ENCODE measurements around the gene IL32. TPM values are rescaled to one million over a fixed set of nuclear protein-coding genes. Genes with fewer than 3 reads are reported as not detected.
A peak's percentile ranks its signal among the peaks of the same experiment; 100 is the strongest.

The IL32 gene
- polyA plus RNA-seq, 3 donors = 0.53 to 8.0 (median 5.6) TPM

DNA sequence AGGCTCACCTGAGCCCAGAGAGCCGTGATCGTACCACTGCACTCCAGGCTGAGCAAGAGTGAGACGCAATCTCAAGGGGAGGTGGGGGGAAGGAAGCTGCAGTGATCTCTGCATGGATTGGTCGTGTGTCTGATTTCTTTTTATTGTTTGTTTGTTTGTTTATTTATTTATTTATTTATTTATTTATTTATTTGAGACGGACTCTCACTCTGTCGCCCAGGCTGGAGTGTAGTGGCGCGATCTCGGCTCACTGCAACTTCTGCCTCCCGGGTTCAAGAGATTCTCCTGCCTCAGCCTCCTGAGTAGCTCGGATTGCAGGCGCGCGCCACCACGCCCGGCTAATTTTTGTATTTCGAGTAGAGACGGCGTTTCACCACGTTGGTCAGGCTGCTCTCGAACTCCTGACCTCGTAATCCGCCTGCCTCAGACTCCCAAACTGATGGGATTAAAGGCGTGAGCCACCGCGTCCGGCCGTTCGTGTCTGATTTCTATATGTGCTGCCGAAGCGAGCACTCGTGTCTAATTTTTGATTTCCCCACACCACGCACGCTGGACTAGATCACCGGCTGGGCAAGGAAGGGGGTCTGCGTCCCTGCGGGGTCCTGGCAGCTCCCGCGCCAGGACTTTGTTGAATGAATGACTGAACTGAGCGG lies 45.7 kb upstream of the IL32 start:
- peaks cover 0 to 24% of the 10 kb centered on the region in 2 donors for H3K27me3 ChIP-seq (ENCODE audit: control insufficient read depth in 2 of 2, insufficient read depth in 2 of 2, low read length in 2 of 2)
- no peaks in the 10 kb centered on the region for H3K79me2 ChIP-seq (ENCODE audit: insufficient read depth, low read length)
- Mint-ChIP-seq H3K4me3 (peak overlapping the region; percentile 88 to 90), H3K27me3 (ENCODE audit: low read depth in 3 of 3) (peaks cover 27 to 33% (median 27%) of the 10 kb centered on the region in 3 donors), H3K27ac (peak overlapping the region in 6 of 7 donors; percentile 58 to 87 (median 72)), H3K36me3 (peaks cover 0 to 3% of the 10 kb centered on the region in 2 donors), H3K4me1 (peaks cover 49% of the 10 kb centered on the region), H3K9me3 (peaks cover 0 to 4% (median 0%) of the 10 kb centered on the region in 7 donors)
- no peak overlapping the region for H3K27ac ChIP-seq (ENCODE audit: low read depth in 1 of 2, low read length in 2 of 2)
- peak overlapping the region; percentile 99 for H3K4me2 ChIP-seq (replicated peaks; ENCODE audit: extremely low read depth, low read length, poor library complexity, severe bottlenecking)
- WGBS (ENCODE audit: insufficient coverage) = 27% methylated on average over 38 of the region's 40 CpGs
- DNase-seq = no peak
- H3K9ac ChIP-seq (ENCODE audit: insufficient read depth, low read length, poor library complexity, severe bottlenecking) = no peak overlapping the region
- H4K20me1 ChIP-seq (ENCODE audit: insufficient read depth, low read length) = peaks cover 39% of the 10 kb centered on the region
- peak overlapping the region in 2 of 3 experiments; percentile 60 to 91 for H3K4me3 ChIP-seq (replicated peaks in 1 of 3; ENCODE audit: low read depth in 2 of 3, low read length in 3 of 3)
- peaks cover 58 to 64% of the 10 kb centered on the region in 2 donors for H3K4me1 ChIP-seq (ENCODE audit: control insufficient read depth in 1 of 2, insufficient read depth in 2 of 2, low read length in 2 of 2)
- intact Hi-C loops (cut with micrococcal nuclease) = loop anchor here (2.0 to 10.0 kb wide), 5 partner anchors 13 to 1253 kb away; partner anchors contain the start of genes ELOB (in 1 of the 2), PAQR4 (in 1 of the 2) and TFAP4 (in 1 of the 2)
- H3K36me3 ChIP-seq (replicated peaks in 1 of 2; ENCODE audit: control insufficient read depth in 1 of 2, insufficient read depth in 2 of 2, low read length in 2 of 2) = no peaks in the 10 kb centered on the region
- no peaks in the 10 kb centered on the region for H3K9me3 ChIP-seq (replicated peaks in 1 of 2; ENCODE audit: control insufficient read depth in 1 of 2, insufficient read depth in 1 of 2, low read length in 2 of 2)
- H2AFZ ChIP-seq (ENCODE audit: insufficient read depth, low read depth, low read length, poor library complexity, severe bottlenecking) = peak overlapping the region; percentile 69
- TF ChIP-seq, protein P1, sequence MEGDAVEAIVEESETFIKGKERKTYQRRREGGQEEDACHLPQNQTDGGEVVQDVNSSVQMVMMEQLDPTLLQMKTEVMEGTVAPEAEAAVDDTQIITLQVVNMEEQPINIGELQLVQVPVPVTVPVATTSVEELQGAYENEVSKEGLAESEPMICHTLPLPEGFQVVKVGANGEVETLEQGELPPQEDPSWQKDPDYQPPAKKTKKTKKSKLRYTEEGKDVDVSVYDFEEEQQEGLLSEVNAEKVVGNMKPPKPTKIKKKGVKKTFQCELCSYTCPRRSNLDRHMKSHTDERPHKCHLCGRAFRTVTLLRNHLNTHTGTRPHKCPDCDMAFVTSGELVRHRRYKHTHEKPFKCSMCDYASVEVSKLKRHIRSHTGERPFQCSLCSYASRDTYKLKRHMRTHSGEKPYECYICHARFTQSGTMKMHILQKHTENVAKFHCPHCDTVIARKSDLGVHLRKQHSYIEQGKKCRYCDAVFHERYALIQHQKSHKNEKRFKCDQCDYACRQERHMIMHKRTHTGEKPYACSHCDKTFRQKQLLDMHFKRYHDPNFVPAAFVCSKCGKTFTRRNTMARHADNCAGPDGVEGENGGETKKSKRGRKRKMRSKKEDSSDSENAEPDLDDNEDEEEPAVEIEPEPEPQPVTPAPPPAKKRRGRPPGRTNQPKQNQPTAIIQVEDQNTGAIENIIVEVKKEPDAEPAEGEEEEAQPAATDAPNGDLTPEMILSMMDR (IDR thresholded peaks at IDR 0.05) = no peak

DNA sequence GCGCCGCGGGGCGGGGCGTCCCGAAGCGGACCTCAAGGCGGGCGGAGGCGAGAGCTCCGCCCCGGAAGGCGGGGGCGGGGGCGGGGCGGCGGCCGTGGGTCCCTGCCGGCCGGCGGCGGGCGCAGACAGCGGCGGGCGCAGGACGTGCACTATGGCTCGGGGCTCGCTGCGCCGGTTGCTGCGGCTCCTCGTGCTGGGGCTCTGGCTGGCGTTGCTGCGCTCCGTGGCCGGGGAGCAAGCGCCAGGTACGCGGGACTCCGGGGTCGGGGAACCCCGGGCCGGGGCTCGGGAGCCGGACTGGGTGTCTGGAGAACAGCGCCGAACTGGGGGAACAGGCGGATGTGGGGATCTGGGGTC lies 45.2 kb upstream of the IL32 start, which contains the start of gene TNFRSF12A:
Gene TNFRSF12A (plus strand): TSS at position 122 of the 357 bp plus-strand sequence. CDS start 30 bp downstream, at position 152.
- Mint-ChIP-seq H3K9me3 (peaks cover 0 to 6% (median 0%) of the 10 kb centered on the region in 7 donors), H3K4me1 (peaks cover 52% of the 10 kb centered on the region), H3K36me3 (peaks cover 0 to 3% of the 10 kb centered on the region in 2 donors), H3K4me3 (peak within 1 kb of the TSS; percentile 88 to 96), H3K27ac (peak within 1 kb of the TSS; percentile 66 to 99 (median 95)), H3K27me3 (ENCODE audit: low read depth in 3 of 3) (peaks cover 24 to 33% (median 24%) of the 10 kb centered on the region in 3 donors)
- no peaks in the 10 kb centered on the region for H3K79me2 ChIP-seq (ENCODE audit: insufficient read depth, low read length)
- peak within 1 kb of the TSS; percentile 47 to 91 (median 60) for H3K4me3 ChIP-seq (replicated peaks in 1 of 3; ENCODE audit: low read depth in 2 of 3, low read length in 3 of 3)
- WGBS (ENCODE audit: insufficient coverage) = under 1% methylated on average over 45 of the region's 49 CpGs
- no peaks in the 10 kb centered on the region for H3K9me3 ChIP-seq (replicated peaks in 1 of 2; ENCODE audit: control insufficient read depth in 1 of 2, insufficient read depth in 1 of 2, low read length in 2 of 2)
- TF ChIP-seq, protein P1 (IDR thresholded peaks at IDR 0.05) = no peak
- peaks cover 0 to 20% of the 10 kb centered on the region in 2 donors for H3K27me3 ChIP-seq (ENCODE audit: control insufficient read depth in 2 of 2, insufficient read depth in 2 of 2, low read length in 2 of 2)
- intact Hi-C loops (cut with micrococcal nuclease) = loop anchor here (2.0 to 10.0 kb wide), 5 partner anchors 13 to 1252 kb away; partner anchors contain the start of genes ELOB (in 1 of the 2), PAQR4 (in 1 of the 2) and TFAP4 (in 1 of the 2)
- H3K4me2 ChIP-seq (replicated peaks; ENCODE audit: extremely low read depth, low read length, poor library complexity, severe bottlenecking) = peak within 1 kb of the TSS; percentile 99
- H4K20me1 ChIP-seq (ENCODE audit: insufficient read depth, low read length) = peaks cover 42% of the 10 kb centered on the region
- peak within 1 kb of the TSS; percentile 36 to 96 for H3K27ac ChIP-seq (ENCODE audit: low read depth in 1 of 2, low read length in 2 of 2)
- peak within 1 kb of the TSS; percentile 59 for H3K9ac ChIP-seq (ENCODE audit: insufficient read depth, low read length, poor library complexity, severe bottlenecking)
- H2AFZ ChIP-seq (ENCODE audit: insufficient read depth, low read depth, low read length, poor library complexity, severe bottlenecking) = peak within 1 kb of the TSS; percentile 69
- peak; percentile 65 to 78 (median 76) for DNase-seq
- no peaks in the 10 kb centered on the region for H3K36me3 ChIP-seq (replicated peaks in 1 of 2; ENCODE audit: control insufficient read depth in 1 of 2, insufficient read depth in 2 of 2, low read length in 2 of 2)
- peaks cover 60 to 64% of the 10 kb centered on the region in 2 donors for H3K4me1 ChIP-seq (ENCODE audit: control insufficient read depth in 1 of 2, insufficient read depth in 2 of 2, low read length in 2 of 2)
